ENCODE results near the gene SNX32.
"Not testable (repeated sequence)": the region's sequence is repeated elsewhere in the genome, so short reads cannot be mapped to it uniquely, and the experiment has no call there.

SNX32 gene

GRCh38 chr11:65826984-65827735 is 6.6 kb upstream of the SNX32 start:
- H3K27ac ChIP-seq = no peak overlapping the region
- H3K27me3 ChIP-seq = peaks cover 10% of the 10 kb centered on the region
- H3K4me1 ChIP-seq (ENCODE audit: control insufficient read depth in 1 of 2, insufficient read depth in 1 of 2, low read depth in 1 of 2, low read length in 1 of 2) = no peaks in the 10 kb centered on the region
- no peaks in the 10 kb centered on the region for H3K9me3 ChIP-seq
- no peak overlapping the region for H3K4me3 ChIP-seq (ENCODE audit: low read depth in 1 of 2, low read length in 1 of 2)
- no peaks in the 10 kb centered on the region for H3K36me3 ChIP-seq
- TF ChIP-seq, protein P1, sequence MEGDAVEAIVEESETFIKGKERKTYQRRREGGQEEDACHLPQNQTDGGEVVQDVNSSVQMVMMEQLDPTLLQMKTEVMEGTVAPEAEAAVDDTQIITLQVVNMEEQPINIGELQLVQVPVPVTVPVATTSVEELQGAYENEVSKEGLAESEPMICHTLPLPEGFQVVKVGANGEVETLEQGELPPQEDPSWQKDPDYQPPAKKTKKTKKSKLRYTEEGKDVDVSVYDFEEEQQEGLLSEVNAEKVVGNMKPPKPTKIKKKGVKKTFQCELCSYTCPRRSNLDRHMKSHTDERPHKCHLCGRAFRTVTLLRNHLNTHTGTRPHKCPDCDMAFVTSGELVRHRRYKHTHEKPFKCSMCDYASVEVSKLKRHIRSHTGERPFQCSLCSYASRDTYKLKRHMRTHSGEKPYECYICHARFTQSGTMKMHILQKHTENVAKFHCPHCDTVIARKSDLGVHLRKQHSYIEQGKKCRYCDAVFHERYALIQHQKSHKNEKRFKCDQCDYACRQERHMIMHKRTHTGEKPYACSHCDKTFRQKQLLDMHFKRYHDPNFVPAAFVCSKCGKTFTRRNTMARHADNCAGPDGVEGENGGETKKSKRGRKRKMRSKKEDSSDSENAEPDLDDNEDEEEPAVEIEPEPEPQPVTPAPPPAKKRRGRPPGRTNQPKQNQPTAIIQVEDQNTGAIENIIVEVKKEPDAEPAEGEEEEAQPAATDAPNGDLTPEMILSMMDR (IDR thresholded peaks at IDR 0.05) = no peak

GRCh38 chr11:65829459-65829858 is 4.3 kb upstream of the SNX32 start:
- H3K4me1 ChIP-seq (ENCODE audit: control insufficient read depth in 1 of 2, insufficient read depth in 1 of 2, low read depth in 1 of 2, low read length in 1 of 2) = peaks cover 16% of the 10 kb centered on the region in 2 experiments
- no peak overlapping the region for H3K4me3 ChIP-seq (ENCODE audit: low read depth in 1 of 2, low read length in 1 of 2)
- H3K9me3 ChIP-seq = no peaks in the 10 kb centered on the region
- H3K36me3 ChIP-seq = no peaks in the 10 kb centered on the region
- peaks cover 33% of the 10 kb centered on the region for H3K27me3 ChIP-seq
- H3K27ac ChIP-seq = no peak overlapping the region
- TF ChIP-seq, protein P1 (IDR thresholded peaks at IDR 0.05) = no peak

DNA sequence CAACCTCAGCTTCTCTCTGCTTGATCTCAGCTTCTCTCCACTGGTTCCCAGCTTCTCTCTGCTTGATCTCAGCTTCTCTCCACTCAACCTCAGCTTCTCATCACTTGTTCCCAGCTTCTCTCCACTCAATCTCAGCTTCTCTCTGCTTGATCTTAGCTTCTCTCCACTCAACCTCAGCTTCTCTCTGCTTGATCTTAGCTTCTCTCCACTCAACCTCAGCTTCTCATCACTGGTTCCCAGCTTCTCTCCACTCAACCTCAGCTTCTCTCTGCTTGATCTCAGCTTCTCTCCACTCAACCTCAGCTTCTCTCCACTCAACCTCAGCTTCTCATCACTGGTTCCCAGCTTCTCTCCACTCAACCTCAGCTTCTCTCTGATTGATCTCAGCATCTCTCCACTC is 1.5 kb upstream of the SNX32 start:
- Histone ChIP-seq H3K27me3 (peaks cover 34% of the 10 kb centered on the region), H3K4me1 (ENCODE audit: control insufficient read depth in 1 of 2, insufficient read depth in 1 of 2, low read depth in 1 of 2, low read length in 1 of 2) (peaks cover 16 to 17% of the 10 kb centered on the region in 2 experiments)
- not testable (repeated sequence) for H3K4me3 ChIP-seq (ENCODE audit: low read depth in 1 of 2, low read length in 1 of 2); H3K27ac ChIP-seq; H3K36me3 ChIP-seq; H3K9me3 ChIP-seq

- Histone ChIP-seq H3K4me1 (ENCODE audit: control insufficient read depth in 1 of 2, insufficient read depth in 1 of 2, low read depth in 1 of 2, low read length in 1 of 2) (peaks cover 16 to 17% of the 10 kb centered on the region in 2 experiments), H3K36me3 (no peaks in the 10 kb centered on the region), H3K9me3 (no peaks in the 10 kb centered on the region), H3K27ac (no peak overlapping the region), H3K4me3 (ENCODE audit: low read depth in 1 of 2, low read length in 1 of 2) (peak overlapping the region; percentile 49 to 57), H3K27me3 (peaks cover 34% of the 10 kb centered on the region)
- TF ChIP-seq, protein P1 (IDR thresholded peaks at IDR 0.05) = no peak
These were observed 439 bp downstream of the SNX32 start for GRCh38 chr11:65834202-65834601.

DNA sequence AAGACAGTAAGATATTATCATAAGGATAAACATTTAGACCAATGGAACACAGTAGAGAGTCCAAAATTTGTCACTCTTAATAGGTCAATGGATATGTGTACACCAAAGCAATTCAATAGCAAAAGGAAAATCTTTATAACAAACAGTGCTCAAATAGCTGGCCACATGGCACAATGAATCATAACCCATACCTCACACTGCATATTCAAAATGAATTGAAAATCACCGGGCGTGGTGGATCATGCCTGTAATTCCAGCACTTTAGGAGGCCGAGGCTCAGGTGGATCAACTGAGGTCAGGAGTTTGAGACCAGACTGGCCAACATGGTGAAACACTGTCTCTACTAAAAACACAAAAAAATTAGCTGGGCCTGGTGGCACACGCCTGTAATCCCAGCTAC is 8.4 kb downstream of the SNX32 start:
- Histone ChIP-seq H3K27me3 (no peaks in the 10 kb centered on the region), H3K4me1 (ENCODE audit: control insufficient read depth in 1 of 2, insufficient read depth in 1 of 2, low read depth in 1 of 2, low read length in 1 of 2) (no peaks in the 10 kb centered on the region), H3K27ac (no peak overlapping the region), H3K36me3 (no peaks in the 10 kb centered on the region), H3K4me3 (ENCODE audit: low read depth in 1 of 2, low read length in 1 of 2) (no peak overlapping the region), H3K9me3 (no peaks in the 10 kb centered on the region)
- TF ChIP-seq, protein P1 (IDR thresholded peaks at IDR 0.05) = no peak

GRCh38 chr11:65843811-65844210 is 10.0 kb downstream of the SNX32 start:
- TF ChIP-seq, protein P1 (IDR thresholded peaks at IDR 0.05) = no peak
- Histone ChIP-seq H3K9me3 (no peaks in the 10 kb centered on the region), H3K27ac (no peak overlapping the region), H3K27me3 (no peaks in the 10 kb centered on the region), H3K36me3 (no peaks in the 10 kb centered on the region), H3K4me1 (ENCODE audit: control insufficient read depth in 1 of 2, insufficient read depth in 1 of 2, low read depth in 1 of 2, low read length in 1 of 2) (no peaks in the 10 kb centered on the region), H3K4me3 (ENCODE audit: low read depth in 1 of 2, low read length in 1 of 2) (no peak overlapping the region)

Data from neutrophil (primary cell).